GM21381 (cell line): ENCODE measurements around the gene KAT7.

Source experiments
- ATAC-seq: cut with Tn5 transposase; IDR thresholded peaks from one replicate; pipeline ENCODE4 v1.9.1; 2021; ENCODE audit warnings: mild to moderate bottlenecking, moderate library complexity; ENCODE audit not compliant: unreplicated experiment

The KAT7 gene

GRCh38 chr17:49836111-49837030 is 47.9 kb downstream of the KAT7 start:
- no peak for ATAC-seq

- no peak for ATAC-seq
Measured at GRCh38 chr17:49839455-49839854, 51.0 kb downstream of the KAT7 start.

- no peak for ATAC-seq
Measured at GRCh38 chr17:49841548-49841947, 53.1 kb downstream of the KAT7 start.

GRCh38 chr17:49842371-49842770 is 53.9 kb downstream of the KAT7 start:
- ATAC-seq, result no peak

- ATAC-seq, result no peak
Measured at GRCh38 chr17:49842846-49843245, 54.4 kb downstream of the KAT7 start.

- ATAC-seq, result no peak
Measured at GRCh38 chr17:49843774-49844350, 55.4 kb downstream of the KAT7 start.

GRCh38 chr17:49845321-49845720 is 56.8 kb downstream of the KAT7 start:
- ATAC-seq, result no peak

GRCh38 chr17:49846938-49847712 is 58.6 kb downstream of the KAT7 start:
- ATAC-seq, result no peak

GRCh38 chr17:49848019-49848473 is 59.6 kb downstream of the KAT7 start, which contains the start of gene TAC4:
Gene TAC4, minus strand, starts transcription at chr17:49848069. Its CDS starts 52 bp downstream, at chr17:49848017.
- ATAC-seq, result no peak

- no peak for ATAC-seq
Measured at GRCh38 chr17:49848739-49849138, 60.3 kb downstream of the KAT7 start.

- ATAC-seq, result no peak
Measured at GRCh38 chr17:49850218-49850610, 61.7 kb downstream of the KAT7 start.

GRCh38 chr17:49850772-49851386 is 62.4 kb downstream of the KAT7 start:
- ATAC-seq, result no peak

GRCh38 chr17:49851387-49852291 is 63.2 kb downstream of the KAT7 start:
- no peak for ATAC-seq

- ATAC-seq, result no peak
Measured at GRCh38 chr17:49853470-49854015, 65.1 kb downstream of the KAT7 start.

- no peak for ATAC-seq
Measured at GRCh38 chr17:49854126-49854525, 65.6 kb downstream of the KAT7 start.

- no peak for ATAC-seq
Measured at GRCh38 chr17:49858796-49859195, 70.3 kb downstream of the KAT7 start.

GRCh38 chr17:49859991-49860953 is 71.8 kb downstream of the KAT7 start:
- ATAC-seq, result no peak

GRCh38 chr17:49861150-49861884 is 72.8 kb downstream of the KAT7 start:
- ATAC-seq, result no peak
